GM21825 (cell line): ENCODE measurements around the gene IFITM10.
"Not testable (repeated sequence)": the region's sequence is repeated elsewhere in the genome, so short reads cannot be mapped to it uniquely, and the experiment has no call there.

Experiments
- ATAC-seq: cut with Tn5 transposase; IDR thresholded peaks from one replicate; pipeline ENCODE4 v1.9.1; 2021; ENCODE audit warnings: mild to moderate bottlenecking, moderate library complexity; ENCODE audit not compliant: unreplicated experiment

Gene IFITM10

GRCh38 chr11:1778141-1778911 lies 27.9 kb upstream of the IFITM10 start:
- ATAC-seq = no peak

GRCh38 chr11:1777737-1778136 lies 27.3 kb upstream of the IFITM10 start:
- ATAC-seq = no peak

GRCh38 chr11:1776944-1777715 lies 26.7 kb upstream of the IFITM10 start:
- no peak for ATAC-seq

- ATAC-seq = no peak
These were observed 26.0 kb upstream of the IFITM10 start for GRCh38 chr11:1776331-1776851.

GRCh38 chr11:1774886-1775285 lies 24.5 kb upstream of the IFITM10 start:
- ATAC-seq = no peak

- no peak for ATAC-seq
These were observed 23.7 kb upstream of the IFITM10 start for GRCh38 chr11:1773994-1774550.

- no peak for ATAC-seq
These were observed 23.0 kb upstream of the IFITM10 start for GRCh38 chr11:1773131-1773993.

- ATAC-seq = no peak
These were observed 22.1 kb upstream of the IFITM10 start for GRCh38 chr11:1772270-1773130.

- ATAC-seq = no peak
These were observed 21.3 kb upstream of the IFITM10 start for GRCh38 chr11:1771700-1772099.

GRCh38 chr11:1771273-1771672 lies 20.9 kb upstream of the IFITM10 start:
- ATAC-seq = no peak

- ATAC-seq = no peak
These were observed 20.1 kb upstream of the IFITM10 start for GRCh38 chr11:1770528-1770927.

- ATAC-seq = no peak
These were observed 19.7 kb upstream of the IFITM10 start for GRCh38 chr11:1770061-1770460.

- ATAC-seq = not testable (repeated sequence)
These were observed 19.0 kb upstream of the IFITM10 start for GRCh38 chr11:1769304-1769936.

GRCh38 chr11:1768141-1768469 lies 17.7 kb upstream of the IFITM10 start:
- no peak for ATAC-seq

- no peak for ATAC-seq
These were observed 17.2 kb upstream of the IFITM10 start for GRCh38 chr11:1767399-1768140.

GRCh38 chr11:1766719-1767398 lies 16.5 kb upstream of the IFITM10 start:
- no peak for ATAC-seq

- no peak for ATAC-seq
These were observed 15.7 kb upstream of the IFITM10 start for GRCh38 chr11:1765871-1766718.
